GM18873 (cell line): ENCODE results near the gene NXF1.
A peak's percentile ranks its signal among the peaks of the same experiment; 100 is the strongest.
"Not testable (repeated sequence)": the region's sequence is repeated elsewhere in the genome, so short reads cannot be mapped to it uniquely, and the experiment has no call there.

Source experiments
- ATAC-seq: cut with Tn5 transposase; IDR thresholded peaks from one replicate; pipeline ENCODE4 v1.9.1; 2021; ENCODE audit warnings: mild to moderate bottlenecking, moderate library complexity, moderate number of reproducible peaks; ENCODE audit not compliant: unreplicated experiment, low FRiP score

Gene NXF1

GRCh38 chr11:62788991-62789390 is 16.2 kb downstream of the NXF1 start:
- no peak for ATAC-seq

DNA sequence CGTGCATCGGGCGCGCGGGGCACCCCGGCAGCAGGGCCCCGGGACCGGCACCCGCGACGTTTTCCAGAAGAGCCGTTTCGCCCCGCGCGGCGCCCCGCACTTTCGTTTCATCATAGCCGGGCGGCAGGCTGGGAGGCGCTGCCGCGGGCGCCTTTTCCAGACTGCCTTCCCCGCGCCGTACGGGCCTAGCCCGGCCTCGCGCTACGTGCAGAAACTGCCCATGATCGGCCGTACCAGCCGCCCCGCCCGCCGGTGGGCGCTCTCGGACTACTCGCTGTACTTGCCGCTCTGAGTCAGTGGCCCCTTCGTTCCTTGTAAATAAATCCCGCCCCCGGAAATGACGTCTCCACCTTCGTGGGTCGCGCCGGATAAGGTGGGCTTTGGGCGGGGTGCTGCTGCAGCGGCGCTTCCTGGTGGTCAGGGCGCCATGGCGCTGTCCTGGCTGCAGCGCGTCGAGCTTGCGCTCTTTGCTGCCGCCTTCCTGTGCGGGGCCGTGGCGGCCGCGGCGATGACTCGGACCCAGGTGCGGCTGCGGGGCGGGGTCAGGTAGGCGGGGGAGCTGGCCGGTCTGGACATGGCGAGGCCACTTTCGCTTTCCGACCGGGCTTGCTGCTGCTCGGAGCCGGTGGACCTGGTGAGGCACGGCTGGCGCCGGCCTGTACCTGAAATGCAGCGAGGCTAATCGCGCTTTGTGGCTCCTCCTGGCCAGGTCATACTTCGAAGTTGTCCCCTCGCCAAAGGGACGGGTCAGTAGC is 18.1 kb downstream of the NXF1 start, which contains the start of gene TMEM179B:
TSS of gene TMEM179B (plus strand) at position 398 of the 755 bp plus-strand sequence. CDS start at position 428, 30 bp downstream.
- ATAC-seq, result peak; percentile 57

DNA sequence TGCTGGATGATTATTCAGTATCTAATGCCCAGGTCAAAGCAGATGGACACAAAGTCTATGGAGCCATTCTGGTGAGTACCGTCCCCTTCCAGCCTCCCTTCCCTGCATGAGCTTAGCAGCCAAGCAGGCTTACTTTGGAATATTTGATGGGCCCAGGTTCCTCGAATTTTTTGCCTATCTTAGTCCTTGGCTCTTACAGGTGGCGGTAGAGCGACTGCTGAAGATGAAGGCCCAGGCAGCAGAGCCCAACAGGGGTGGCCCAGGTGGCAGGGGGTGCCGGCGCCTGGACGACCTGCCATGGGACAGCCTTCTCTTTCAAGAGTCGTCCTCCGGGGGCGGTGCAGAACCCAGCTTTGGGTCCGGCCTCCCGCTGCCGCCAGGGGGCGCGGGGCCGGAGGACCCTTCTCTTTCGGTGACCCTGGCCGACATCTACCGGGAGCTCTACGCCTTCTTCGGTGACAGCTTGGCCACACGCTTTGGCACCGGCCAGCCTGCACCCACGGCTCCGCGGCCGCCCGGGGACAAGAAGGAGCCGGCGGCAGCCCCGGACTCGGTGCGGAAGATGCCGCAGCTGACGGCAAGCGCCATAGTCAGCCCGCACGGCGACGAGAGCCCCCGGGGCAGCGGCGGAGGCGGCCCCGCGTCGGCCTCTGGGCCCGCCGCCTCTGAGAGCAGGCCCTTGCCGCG is 18.8 kb downstream of the NXF1 start:
- peak; percentile 37 for ATAC-seq

DNA sequence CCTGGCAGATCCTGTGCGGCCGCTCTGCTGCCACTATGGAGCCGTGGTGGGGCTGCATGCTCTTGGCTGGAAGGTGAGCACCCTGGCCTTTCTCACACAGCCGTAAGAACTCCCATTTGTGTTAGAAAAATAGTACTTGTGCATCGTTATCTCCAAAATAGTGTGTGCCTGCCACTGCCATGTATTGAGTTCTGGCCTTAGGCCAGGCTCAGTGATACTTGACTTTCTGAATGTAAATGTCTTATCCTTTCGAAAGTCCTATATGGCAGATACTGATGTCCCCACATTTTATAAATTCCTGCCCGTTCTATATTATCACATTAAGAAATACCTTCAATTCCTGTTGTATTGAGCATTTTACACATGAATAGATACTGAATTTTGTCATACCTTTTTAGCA is 22.5 kb downstream of the NXF1 start:
- ATAC-seq, result no peak

- ATAC-seq, result no peak
Observed at GRCh38 chr11:62778441-62778840, 26.8 kb downstream of the NXF1 start.

GRCh38 chr11:62777389-62777788 is 27.9 kb downstream of the NXF1 start:
- no peak for ATAC-seq

- ATAC-seq, result no peak
Observed at GRCh38 chr11:62775646-62776045, 29.6 kb downstream of the NXF1 start.

- ATAC-seq, result no peak
Observed at GRCh38 chr11:62774407-62774806, 30.8 kb downstream of the NXF1 start.

- peak; percentile 67 for ATAC-seq
Observed at GRCh38 chr11:62771144-62772021, 33.9 kb downstream of the NXF1 start, which contains the start of gene TAF6L. TSS of gene TAF6L (plus strand) at chr11:62771396. CDS start at chr11:62775784, 4,388 bp downstream.

- peak; percentile 3 for ATAC-seq
Observed at GRCh38 chr11:62770778-62771143, 34.5 kb downstream of the NXF1 start.

GRCh38 chr11:62760867-62761227 is 44.4 kb downstream of the NXF1 start:
- ATAC-seq, result not testable (repeated sequence)

- ATAC-seq, result no peak
Observed at GRCh38 chr11:62757846-62758788, 47.1 kb downstream of the NXF1 start.

- no peak for ATAC-seq
Observed at GRCh38 chr11:62755086-62755615, 50.1 kb downstream of the NXF1 start.

GRCh38 chr11:62753736-62754603 is 51.3 kb downstream of the NXF1 start, which contains the start of gene ZBTB3:
TSS of gene ZBTB3 (minus strand) at chr11:62754160. CDS start at chr11:62753664, 496 bp downstream.
- ATAC-seq, result peak; percentile 94

GRCh38 chr11:62752994-62753735 is 52.1 kb downstream of the NXF1 start:
- no peak for ATAC-seq

DNA sequence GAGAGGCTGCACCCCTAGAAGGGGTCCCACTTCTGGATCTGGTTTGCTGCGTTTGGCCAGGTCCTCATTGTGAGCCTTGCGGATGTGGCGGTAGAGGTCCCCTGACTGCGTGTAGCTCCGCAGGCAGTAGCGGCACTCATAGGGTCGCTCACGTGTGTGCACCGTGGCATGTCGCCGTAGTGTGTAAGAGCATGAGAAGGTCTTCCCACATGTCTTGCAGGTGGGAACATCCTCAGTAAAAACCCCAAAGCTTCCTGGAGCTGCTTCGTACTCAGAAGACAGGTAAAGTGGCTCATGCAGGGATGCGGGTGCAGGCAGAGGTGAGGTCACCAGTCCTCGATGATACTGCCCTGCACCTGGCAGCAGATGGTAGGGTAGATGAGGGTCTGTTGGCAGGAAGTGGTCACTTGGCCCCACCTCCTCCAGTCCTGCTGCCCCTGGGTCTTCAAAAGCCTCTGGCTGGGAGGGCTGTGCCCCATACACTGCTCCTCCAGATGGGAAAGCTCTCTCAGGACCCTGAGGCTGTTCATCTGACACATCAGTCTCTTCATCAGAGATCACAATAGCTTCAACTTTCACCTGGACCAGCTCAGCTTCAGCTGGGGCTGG is 53.0 kb downstream of the NXF1 start:
- ATAC-seq, result no peak

GRCh38 chr11:62749931-62750330 is 55.3 kb downstream of the NXF1 start:
- not testable (repeated sequence) for ATAC-seq
